Measurements from ENCODE around the gene PRLH. TPM values are rescaled to one million over a fixed set of nuclear protein-coding genes. Genes with fewer than 3 reads are reported as not detected.

The PRLH gene
- total and polyA plus RNA-seq, 2 donors (not counting 1 experiment from before 2014, with no cell fraction given), result not detected

GRCh38 chr2:237546040-237546875, 20.1 kb upstream of the PRLH start:
- no peaks in the 10 kb centered on the region for H3K79me2 ChIP-seq (ENCODE audit: control insufficient read depth, insufficient read depth, low read length)
- no peak for DNase-seq (ENCODE audit: low read depth in 2 of 2)
- no peak overlapping the region for H2AFZ ChIP-seq (ENCODE audit: low read length)
- TF ChIP-seq, protein P1, sequence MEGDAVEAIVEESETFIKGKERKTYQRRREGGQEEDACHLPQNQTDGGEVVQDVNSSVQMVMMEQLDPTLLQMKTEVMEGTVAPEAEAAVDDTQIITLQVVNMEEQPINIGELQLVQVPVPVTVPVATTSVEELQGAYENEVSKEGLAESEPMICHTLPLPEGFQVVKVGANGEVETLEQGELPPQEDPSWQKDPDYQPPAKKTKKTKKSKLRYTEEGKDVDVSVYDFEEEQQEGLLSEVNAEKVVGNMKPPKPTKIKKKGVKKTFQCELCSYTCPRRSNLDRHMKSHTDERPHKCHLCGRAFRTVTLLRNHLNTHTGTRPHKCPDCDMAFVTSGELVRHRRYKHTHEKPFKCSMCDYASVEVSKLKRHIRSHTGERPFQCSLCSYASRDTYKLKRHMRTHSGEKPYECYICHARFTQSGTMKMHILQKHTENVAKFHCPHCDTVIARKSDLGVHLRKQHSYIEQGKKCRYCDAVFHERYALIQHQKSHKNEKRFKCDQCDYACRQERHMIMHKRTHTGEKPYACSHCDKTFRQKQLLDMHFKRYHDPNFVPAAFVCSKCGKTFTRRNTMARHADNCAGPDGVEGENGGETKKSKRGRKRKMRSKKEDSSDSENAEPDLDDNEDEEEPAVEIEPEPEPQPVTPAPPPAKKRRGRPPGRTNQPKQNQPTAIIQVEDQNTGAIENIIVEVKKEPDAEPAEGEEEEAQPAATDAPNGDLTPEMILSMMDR (conservative IDR thresholded peaks at IDR 0.05 in 1 of 2, IDR thresholded peaks at IDR 0.05 in 1 of 2; ENCODE audit: low read depth in 1 of 2, low read length in 2 of 2), result no peak
- TF ChIP-seq EZH2 (IDR thresholded peaks at IDR 0.05; ENCODE audit: low read length, missing control alignments), result no peak
- H3K9ac ChIP-seq (ENCODE audit: insufficient read depth, low read length), result no peak overlapping the region
- no peak overlapping the region for H3K27ac ChIP-seq (ENCODE audit: insufficient read depth, low read length)
- no peaks in the 10 kb centered on the region for H3K4me1 ChIP-seq (ENCODE audit: control insufficient read depth, extremely low read depth, insufficient read depth, low read length)
- no peaks in the 10 kb centered on the region for H3K27me3 ChIP-seq (ENCODE audit: control insufficient read depth, insufficient read depth, low read length)
- no peak overlapping the region for H3K4me3 ChIP-seq (replicated peaks in 1 of 4; ENCODE audit: control extremely low read depth in 1 of 4, insufficient read depth in 1 of 4, low read depth in 3 of 4, low read length in 4 of 4)
- no peaks in the 10 kb centered on the region for H4K20me1 ChIP-seq (ENCODE audit: control insufficient read depth, extremely low read depth, insufficient read depth, low read length)
- H3K9me3 ChIP-seq (ENCODE audit: control insufficient read depth, insufficient read depth, low read depth, low read length), result no peaks in the 10 kb centered on the region
- H3K36me3 ChIP-seq (ENCODE audit: control insufficient read depth, insufficient read depth, low read length), result no peaks in the 10 kb centered on the region
- no peak overlapping the region for H3K4me2 ChIP-seq (ENCODE audit: extremely low read depth, insufficient read depth, low read length)

GRCh38 chr2:237546876-237547395, 19.4 kb upstream of the PRLH start:
- H3K4me2 ChIP-seq (ENCODE audit: extremely low read depth, insufficient read depth, low read length), result no peak overlapping the region

DNA sequence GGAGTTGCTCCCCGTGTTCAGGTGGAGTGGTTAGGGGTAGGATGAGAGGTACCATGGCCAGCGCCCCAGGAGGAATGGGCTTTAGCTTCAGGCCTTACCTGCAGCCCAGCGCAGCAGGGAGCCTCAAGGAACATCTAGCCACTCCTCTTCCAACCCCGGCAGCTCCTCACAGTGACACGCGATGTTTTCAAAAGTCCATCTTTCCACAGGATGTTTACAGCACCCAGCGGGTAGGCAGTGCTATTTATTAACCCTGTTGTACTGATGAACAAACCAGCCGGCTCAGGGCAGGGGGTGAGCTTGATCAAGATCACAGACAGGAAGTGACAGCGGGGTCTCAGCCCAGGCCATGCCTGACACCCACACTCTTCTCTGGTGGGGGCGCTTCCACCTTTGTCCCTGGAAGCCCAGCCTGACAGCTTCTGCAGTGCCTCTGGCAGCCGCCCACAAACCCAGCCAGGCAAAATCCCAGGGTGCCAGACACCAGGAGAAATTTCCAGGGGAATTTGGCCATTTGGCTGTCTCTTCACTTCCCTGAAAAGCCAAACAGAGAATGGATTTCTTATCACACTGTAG, 18.4 kb upstream of the PRLH start:
- no peaks in the 10 kb centered on the region for H3K9me3 ChIP-seq (ENCODE audit: control insufficient read depth, insufficient read depth, low read depth, low read length)
- H2AFZ ChIP-seq (ENCODE audit: low read length), result no peak overlapping the region
- no peaks in the 10 kb centered on the region for H4K20me1 ChIP-seq (ENCODE audit: control insufficient read depth, extremely low read depth, insufficient read depth, low read length)
- H3K36me3 ChIP-seq (ENCODE audit: control insufficient read depth, insufficient read depth, low read length), result no peaks in the 10 kb centered on the region
- H3K79me2 ChIP-seq (ENCODE audit: control insufficient read depth, insufficient read depth, low read length), result no peaks in the 10 kb centered on the region
- H3K4me2 ChIP-seq (ENCODE audit: extremely low read depth, insufficient read depth, low read length), result no peak overlapping the region
- no peak overlapping the region for H3K4me3 ChIP-seq (replicated peaks in 1 of 4; ENCODE audit: control extremely low read depth in 1 of 4, insufficient read depth in 1 of 4, low read depth in 3 of 4, low read length in 4 of 4)
- TF ChIP-seq, protein P1 (conservative IDR thresholded peaks at IDR 0.05 in 1 of 2, IDR thresholded peaks at IDR 0.05 in 1 of 2; ENCODE audit: low read depth in 1 of 2, low read length in 2 of 2), result no peak
- no peak for TF ChIP-seq EZH2 (IDR thresholded peaks at IDR 0.05; ENCODE audit: low read length, missing control alignments)
- H3K4me1 ChIP-seq (ENCODE audit: control insufficient read depth, extremely low read depth, insufficient read depth, low read length), result no peaks in the 10 kb centered on the region
- H3K27me3 ChIP-seq (ENCODE audit: control insufficient read depth, insufficient read depth, low read length), result no peaks in the 10 kb centered on the region
- no peak overlapping the region for H3K9ac ChIP-seq (ENCODE audit: insufficient read depth, low read length)
- DNase-seq (ENCODE audit: low read depth in 2 of 2), result peak in 1 of 2 donors; percentile 4
- H3K27ac ChIP-seq (ENCODE audit: insufficient read depth, low read length), result no peak overlapping the region

More at GRCh38 chr2:237546876-237547395, 19.4 kb upstream of the PRLH start:
- no peaks in the 10 kb centered on the region for H3K36me3 ChIP-seq (ENCODE audit: control insufficient read depth, insufficient read depth, low read length)
- no peaks in the 10 kb centered on the region for H4K20me1 ChIP-seq (ENCODE audit: control insufficient read depth, extremely low read depth, insufficient read depth, low read length)
- no peak overlapping the region for H3K4me3 ChIP-seq (replicated peaks in 1 of 4; ENCODE audit: control extremely low read depth in 1 of 4, insufficient read depth in 1 of 4, low read depth in 3 of 4, low read length in 4 of 4)
- H3K79me2 ChIP-seq (ENCODE audit: control insufficient read depth, insufficient read depth, low read length), result no peaks in the 10 kb centered on the region
- TF ChIP-seq, protein P1 (conservative IDR thresholded peaks at IDR 0.05 in 1 of 2, IDR thresholded peaks at IDR 0.05 in 1 of 2; ENCODE audit: low read depth in 1 of 2, low read length in 2 of 2), result no peak
- no peak for TF ChIP-seq EZH2 (IDR thresholded peaks at IDR 0.05; ENCODE audit: low read length, missing control alignments)
- no peaks in the 10 kb centered on the region for H3K9me3 ChIP-seq (ENCODE audit: control insufficient read depth, insufficient read depth, low read depth, low read length)
- no peak overlapping the region for H3K27ac ChIP-seq (ENCODE audit: insufficient read depth, low read length)
- DNase-seq (ENCODE audit: low read depth in 2 of 2), result no peak
- H3K9ac ChIP-seq (ENCODE audit: insufficient read depth, low read length), result no peak overlapping the region
- H3K27me3 ChIP-seq (ENCODE audit: control insufficient read depth, insufficient read depth, low read length), result no peaks in the 10 kb centered on the region
- no peak overlapping the region for H2AFZ ChIP-seq (ENCODE audit: low read length)
- H3K4me1 ChIP-seq (ENCODE audit: control insufficient read depth, extremely low read depth, insufficient read depth, low read length), result no peaks in the 10 kb centered on the region

Data from fibroblast of lung (primary cell).